Posterior vena cava (tissue), 2 donors: ENCODE results near the gene FAM24B. TPM values are rescaled to one million over a fixed set of nuclear protein-coding genes. Genes with fewer than 3 reads are reported as not detected.
"Not testable (repeated sequence)": the region's sequence is repeated elsewhere in the genome, so short reads cannot be mapped to it uniquely, and the experiment has no call there.

Experiments
- DNase-seq: peaks from one replicate; pipeline ENCODE4 v3.0.0-alpha.2; 2020; ENCODE audit warnings: low spot score
- intact Hi-C, 2 donors: fragments of 100-400 bp; cut with DNase I; formaldehyde crosslinking; loops; one replicate each; pipeline versions ENCODE4 v1.14.1 to v1.14.2; 2022 to 2023
- total RNA-seq, 2 donors: library from RNA; stranded (reverse); fragmentation: NEBNext Ultra II Directional; extraction: Animal tissue kit (Norgen Biotek cat#: 25700); gene quantifications; one replicate each; pipeline ENCODE4 v1.2.1, GENCODE V29; 2021
- donor health status: DM: yes; HTN: yes; CAD: no.
- donor health status: DM: yes; HTN: yes; CAD: no.

The FAM24B gene
- total RNA-seq, 2 donors from 2014 or later: 1.4 TPM

DNA sequence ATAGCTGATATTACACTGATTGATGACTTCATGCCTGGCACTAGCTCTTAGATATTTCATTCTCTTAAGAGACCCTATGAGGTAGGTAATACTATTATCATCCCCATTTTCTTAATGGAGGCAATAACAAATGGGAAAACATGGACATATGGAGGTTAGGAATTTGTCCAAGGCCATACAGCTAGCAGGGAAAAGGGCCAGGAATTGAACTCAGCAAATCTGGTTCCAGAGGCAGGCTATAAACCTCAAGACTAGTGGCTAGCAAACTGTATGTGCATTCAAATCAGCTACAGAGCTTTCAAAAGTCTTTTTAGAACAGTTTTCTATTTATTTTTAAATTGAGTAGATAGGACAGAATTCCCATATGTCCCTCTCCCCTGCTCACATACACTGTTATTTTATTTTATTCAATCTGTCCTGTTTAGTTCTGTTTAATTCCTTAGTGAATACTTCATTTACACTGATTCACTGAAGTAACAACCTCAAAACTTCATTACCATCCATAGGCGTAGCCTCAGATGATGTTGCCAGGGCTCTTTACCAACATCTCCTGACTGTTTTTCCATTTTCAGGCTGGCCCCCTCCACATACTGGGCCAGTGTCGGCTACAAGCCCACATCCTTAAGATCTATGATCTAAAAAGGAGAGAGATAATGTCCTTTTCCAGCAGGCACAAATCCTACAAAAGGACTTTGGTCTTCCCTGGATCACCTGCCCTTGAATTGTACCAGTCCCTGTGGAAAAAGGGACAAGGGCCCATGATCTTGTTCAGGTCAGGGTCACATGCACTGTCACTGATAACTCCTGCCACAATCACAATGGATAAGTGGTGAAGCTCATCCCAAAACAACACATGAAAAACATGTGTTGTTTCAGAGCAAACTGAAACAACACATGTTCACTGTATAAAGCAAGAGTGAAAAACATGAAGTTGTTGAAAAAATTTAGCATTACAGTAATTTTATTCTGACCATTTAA is 15.9 kb downstream of the FAM24B start:
- intact Hi-C loops: no loop called here
- DNase-seq: no peak

DNA sequence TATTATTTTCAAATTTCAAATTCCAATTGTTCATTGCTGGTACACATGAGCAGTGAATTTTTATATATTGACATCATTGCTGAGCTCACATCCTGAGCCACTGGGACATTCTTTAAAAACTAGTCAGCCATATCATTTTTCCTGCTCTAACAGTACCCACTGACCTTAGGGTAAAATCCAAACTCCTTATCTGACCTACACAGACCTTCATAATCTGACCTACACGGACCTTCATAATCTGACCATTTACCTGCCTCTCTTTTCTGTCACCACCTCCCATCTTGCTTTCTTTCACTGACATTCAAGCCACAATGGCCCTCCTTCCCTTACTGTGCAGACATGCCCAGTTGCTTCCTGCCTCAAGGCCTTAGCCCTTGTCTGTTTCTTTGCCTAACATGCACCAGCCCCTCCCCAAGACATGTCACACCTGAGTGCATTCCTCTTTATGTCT is 17.6 kb downstream of the FAM24B start:
- DNase-seq: no peak
- intact Hi-C loops: no loop called here

DNA sequence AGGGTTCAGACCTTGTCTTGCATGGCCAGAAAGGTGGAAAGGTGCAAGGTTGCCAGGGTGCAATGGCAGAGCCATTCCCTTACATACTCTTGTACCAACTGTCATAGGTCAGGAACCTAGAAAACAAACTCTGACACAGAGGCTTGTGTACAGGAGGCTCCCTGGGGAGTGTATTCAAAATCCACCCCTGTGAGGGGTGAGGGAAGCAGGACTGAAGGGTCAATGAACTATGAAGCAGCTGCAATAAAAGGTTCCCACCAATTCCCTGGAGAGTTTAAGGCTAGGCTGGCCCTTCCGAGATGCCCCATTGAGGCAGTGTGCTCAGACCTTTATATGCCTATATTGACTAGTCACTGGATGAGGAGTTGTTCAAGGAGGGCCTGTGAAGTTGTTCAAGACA is 19.9 kb downstream of the FAM24B start:
- intact Hi-C loops: no loop called here
- no peak for DNase-seq

DNA sequence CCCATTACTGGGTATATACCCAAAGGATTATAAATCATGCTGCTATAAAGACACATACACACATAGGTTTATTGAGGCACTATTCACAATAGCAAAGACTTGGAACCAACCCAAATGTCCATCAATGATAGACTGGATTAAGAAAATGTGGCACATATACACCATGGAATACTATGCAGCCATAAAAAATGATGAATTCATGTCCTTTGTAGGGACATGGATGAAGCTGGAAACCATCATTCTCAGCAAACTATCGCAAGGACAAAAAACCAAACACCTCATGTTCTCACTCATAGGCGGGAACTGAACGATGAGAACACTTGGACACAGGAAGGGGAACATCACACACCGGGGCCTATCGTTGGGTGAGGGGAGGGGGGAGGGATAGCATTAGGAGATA is 21.3 kb downstream of the FAM24B start:
- intact Hi-C loops: not testable (repeated sequence)

DNA sequence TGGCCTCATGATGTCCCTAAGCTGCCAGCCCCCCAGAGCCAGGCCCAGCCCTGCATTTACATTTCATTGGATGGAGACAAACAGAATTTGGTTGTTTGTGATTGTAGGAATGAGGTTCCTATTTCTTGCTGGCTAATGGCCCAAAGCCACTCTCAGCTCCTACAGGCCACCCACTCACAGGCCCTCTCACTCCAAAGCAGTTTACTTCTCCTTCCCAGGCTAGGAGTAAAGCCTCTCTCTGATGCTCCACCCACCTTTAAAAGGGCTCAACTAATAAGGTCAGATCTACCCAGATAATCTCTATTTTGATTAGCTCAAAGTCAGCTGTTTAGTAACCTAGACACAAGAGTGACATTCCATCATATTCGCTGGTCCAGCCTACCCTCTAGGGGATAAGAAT is 22.5 kb downstream of the FAM24B start:
- intact Hi-C loops: no loop called here
- DNase-seq: no peak

More for the DNA sequence above, 21.3 kb downstream of the FAM24B start:
- DNase-seq: not testable (repeated sequence)

DNA sequence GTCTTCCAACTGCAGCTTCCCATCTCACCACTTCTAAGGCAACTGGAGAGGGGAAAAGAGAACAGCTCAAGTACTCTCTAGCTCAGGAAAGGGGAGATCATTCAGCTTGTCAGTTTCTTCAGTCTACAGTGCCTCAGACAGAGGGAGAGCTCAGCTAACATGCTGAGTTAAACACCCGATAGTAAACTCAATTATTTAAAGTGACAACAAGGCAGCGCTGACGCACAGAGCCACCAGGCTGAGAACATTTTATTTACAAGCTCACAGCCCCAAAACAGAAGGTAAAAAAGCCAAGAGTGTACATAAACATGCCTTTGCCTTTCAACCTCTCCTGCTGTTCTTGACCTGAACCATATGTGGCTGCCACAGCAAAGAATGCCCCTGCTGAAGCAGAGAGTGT is 23.6 kb downstream of the FAM24B start:
- no peak for DNase-seq
- intact Hi-C loops: no loop called here

DNA sequence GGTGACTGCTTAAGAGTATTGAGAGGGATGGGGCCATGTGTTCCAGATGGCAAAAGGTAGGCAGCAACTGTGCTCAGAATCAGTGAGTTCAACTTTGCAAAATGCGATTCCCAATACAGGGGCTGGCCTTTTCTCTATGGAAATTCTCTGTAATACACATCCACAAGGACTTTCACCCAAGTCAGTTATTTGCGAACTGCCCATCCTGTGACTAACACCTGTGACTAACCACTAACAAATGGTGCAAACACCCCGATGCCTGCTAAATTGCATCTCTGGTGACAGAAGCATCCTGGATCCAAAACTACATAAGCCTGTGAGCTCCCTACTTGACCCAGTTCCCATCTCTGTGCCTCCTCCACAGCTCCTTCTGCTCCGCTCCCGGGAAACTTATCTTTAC is 24.7 kb downstream of the FAM24B start:
- DNase-seq: no peak
- intact Hi-C loops: no loop called here

DNA sequence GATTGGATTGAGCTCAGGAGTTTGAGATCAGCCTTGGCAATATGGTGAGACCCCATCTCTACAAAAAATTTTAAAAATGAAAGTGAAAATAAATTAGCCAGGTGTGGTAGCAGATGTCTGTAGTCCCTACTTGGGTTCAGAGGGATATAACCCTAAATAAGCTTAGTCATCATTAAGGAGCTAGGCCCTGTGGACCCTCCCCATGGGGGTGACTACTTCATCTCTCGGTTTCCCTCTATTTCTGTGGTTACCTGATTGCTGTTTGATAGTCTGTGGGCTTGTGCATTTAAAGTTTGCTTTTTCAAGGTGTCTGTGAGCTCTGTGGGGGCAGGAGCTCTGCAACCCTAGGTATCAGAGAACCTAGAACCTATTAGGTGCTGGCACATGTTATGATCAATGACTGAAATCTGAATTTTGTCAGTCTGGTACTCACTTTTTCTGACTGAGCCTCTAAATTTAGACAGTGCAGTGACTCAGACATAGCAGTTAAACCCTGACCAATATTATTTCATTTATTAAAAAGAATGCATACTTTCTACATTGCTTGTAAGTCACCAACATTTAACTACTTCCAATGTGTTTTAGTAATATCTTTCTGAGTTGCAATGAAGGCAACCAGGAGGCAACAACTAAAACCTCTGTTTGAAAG is 25.6 kb downstream of the FAM24B start:
- intact Hi-C loops: no loop called here
- no peak for DNase-seq

DNA sequence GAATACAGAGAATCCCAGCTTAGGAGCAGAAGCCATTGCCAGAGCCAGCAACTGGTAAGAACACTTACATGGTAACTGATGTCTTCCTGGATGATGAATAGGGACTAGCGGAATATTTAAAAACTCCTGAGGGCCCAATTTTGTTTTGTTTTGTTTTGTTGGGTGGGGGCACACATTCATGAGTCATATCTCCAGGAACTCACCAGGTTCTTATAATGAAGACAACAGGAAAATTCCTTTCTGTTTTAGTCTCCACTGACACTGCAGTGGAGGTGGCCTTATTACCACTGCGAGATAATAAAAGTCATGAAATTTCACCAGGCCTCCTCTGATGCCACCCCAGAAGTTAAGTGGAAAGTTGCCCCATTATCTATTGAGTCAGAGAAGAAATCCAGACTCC is 27.1 kb downstream of the FAM24B start:
- intact Hi-C loops: no loop called here
- no peak for DNase-seq

DNA sequence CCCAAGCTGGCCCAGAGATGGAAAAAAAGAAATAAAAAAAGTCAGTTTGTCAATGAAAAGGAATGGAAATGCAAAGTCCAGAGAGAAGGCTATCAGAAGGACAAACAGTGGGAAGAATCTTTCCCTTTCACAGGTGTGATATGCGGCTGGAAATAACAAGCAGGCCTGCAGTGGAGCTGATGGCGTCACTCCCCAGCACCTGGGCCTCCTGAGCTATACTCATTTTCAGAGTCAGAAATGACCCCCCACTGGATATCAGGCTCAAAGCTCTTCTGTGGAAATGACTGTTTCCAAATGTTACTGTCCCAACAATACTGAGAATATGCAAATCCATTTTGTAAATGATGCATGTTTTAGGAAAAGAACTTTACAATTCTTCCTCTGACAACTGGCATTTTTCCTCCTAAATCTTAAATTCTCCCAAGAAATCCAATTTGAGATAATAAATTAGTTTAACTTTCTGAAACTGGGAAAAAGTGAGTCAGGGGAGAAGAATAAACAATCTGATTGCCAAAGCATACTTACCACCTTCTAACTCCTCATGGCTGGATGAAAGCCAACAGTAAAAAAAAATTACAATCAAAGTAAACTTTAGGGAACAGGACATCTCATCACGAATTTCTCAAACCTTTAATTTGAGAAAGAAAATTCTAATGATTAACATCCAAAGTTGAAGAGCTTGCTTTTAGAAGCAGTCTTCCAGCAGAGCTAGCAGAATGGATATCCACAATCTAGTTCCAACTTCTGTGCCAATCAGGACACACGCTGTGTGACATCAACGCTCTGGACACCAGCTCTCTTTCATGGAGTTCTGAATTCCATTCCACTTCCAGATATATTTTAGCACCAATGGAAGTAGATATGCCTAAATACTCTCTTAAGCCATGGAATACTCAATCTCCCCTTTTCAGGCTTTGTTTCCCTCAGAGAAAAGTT is 28.4 kb downstream of the FAM24B start:
- DNase-seq: no peak
- intact Hi-C loops: loop anchor here in 1 of 2 donors (2.0 kb wide), 1 partner anchor 58 kb away; no protein-coding TSS in a partner anchor

DNA sequence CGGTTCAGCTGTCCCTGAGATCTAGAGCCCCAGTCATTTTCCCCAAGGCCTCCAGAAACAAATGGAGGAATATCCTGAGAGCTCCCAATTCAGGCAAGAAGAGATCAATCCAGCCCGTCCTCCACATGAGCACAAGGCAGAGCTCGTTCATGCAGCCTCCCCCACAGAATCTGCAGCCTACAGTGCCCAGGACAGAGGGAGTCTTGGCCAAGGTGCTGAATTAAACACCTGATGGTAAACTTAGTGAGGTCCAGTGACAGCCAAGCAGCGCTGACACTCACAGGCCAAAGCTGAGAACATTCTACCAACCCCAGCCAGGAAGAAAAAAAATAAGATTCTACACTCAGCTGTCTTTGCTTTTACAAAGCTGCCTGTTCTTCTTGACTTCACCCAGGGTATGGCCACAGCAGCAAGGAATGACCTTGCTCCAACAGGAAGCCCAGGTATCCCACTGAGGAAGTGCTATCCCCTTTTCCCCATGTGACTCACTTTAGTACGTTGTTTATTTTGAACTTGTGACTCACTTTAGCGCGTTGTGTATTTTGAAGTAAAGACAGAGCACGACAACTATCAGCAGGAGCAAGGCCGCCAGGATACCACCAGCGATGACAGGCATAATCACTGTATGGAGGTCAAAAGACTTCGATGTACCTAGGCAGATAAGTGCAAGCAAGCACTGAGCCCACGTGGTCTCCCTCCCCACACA is 29.3 kb downstream of the FAM24B start:
- intact Hi-C loops: loop anchor here in 1 of 2 donors (2.0 kb wide), 1 partner anchor 57 kb away; no protein-coding TSS in a partner anchor
- no peak for DNase-seq

DNA sequence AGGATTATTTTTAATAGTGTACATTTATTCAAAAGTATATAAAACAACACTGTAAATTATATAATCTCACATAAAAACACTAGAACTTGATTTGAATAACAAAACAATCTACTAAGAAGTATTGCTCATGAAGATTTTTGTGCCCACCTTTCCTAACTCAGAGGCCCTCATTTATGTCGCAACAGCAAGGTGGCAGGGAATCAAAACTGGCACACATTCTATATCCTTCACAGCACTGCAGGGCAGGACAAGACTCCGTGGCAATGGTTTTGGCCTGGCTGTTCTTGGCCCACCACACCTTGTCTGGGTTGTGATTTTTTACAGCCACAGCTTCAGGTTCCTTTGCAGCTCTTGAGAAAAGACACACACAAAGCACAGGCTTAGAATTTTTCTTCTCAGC is 30.3 kb downstream of the FAM24B start:
- intact Hi-C loops: no loop called here
- DNase-seq: no peak

DNA sequence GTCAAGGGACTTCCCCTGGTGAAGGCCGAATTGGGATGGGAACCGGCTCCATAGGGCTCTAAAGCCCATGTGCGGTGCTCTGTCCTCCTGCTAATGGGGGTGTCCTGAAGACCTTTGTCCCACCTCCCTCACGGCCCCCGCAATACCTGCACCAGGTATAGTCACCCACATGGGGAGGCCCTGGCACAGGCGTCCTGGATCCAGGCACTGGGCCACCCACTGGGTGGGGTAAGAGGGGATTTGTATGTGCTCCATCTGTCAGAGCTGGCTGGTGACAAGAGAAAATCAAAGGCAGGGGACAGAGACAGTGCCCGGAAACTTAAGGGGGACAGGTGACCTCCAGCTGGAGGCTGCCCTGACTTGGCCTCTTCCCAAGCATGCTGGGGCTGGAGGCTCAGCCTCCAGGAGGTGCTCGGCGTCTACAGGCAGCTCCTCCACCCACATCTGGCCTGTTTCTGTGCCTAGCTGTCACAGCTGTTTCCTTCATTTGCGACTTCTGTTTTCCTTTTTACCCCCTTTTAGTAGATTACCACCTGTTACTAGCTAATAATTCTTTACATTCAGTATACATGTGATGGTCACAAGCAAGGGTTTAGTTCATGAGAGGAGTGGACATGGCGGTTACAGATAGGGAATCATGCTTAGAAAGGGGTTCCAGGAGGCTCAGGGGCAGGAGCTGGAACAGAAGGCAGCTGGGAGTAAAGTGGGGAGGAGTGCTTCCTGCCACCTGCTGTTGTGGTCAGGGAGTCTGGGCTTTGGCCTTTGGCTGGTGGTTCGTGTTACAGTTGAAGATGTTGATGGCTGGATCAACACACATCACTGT is 31.4 kb downstream of the FAM24B start:
- DNase-seq: no peak
- intact Hi-C loops: no loop called here

DNA sequence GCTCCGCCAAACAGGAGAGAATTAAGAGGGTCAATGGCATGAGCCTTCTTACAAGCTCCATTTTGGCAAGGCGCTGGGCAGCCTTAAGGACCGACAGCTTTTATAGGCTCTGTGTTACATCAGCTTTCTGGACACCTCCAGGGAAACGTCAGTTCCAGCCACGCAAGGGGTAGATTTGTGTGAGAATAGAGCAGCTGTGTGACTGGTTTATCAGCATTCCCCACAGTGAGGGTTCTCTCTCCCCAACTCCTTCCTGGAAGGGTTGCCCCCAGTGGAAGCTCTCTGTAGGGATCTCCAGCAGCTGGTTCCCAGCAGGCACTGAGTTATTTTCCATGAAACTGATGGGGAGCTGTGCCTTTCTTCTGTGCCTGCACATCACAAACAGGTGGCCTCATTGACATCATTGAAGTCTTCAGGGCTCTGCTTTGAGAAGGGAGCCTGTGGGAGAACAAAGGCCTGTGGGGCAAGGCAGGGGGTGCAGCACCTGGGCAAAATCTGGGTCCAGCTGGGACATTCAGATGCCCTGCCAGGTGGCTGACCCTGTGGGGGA is 33.5 kb downstream of the FAM24B start, which contains the start of gene CUZD1:
Gene CUZD1 (minus strand): TSS at position 75 of the 550 bp plus-strand sequence. CDS start 14 bp downstream, at position 61.
- DNase-seq: no peak

DNA sequence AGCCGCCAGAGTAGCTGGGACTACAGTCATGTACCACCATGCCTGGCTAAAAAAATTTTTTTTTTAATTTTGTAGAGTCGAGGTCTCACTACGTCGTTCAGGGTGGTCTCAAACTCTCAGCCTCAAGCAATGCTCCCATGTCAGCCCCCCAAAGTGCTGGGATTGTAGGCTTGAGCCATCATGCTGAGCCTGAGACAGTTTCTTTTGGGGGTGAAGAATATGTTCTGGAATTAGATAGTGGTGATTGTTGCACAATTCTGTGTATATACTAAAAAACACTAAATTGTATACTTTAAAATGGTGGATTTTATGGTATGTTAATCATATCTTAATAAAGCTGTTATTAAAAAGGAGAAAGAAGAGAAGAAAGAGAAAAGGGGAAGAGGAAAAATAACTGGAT is 35.2 kb downstream of the FAM24B start:
- intact Hi-C loops: no loop called here
- no peak for DNase-seq

More for the DNA sequence above, 33.5 kb downstream of the FAM24B start, which contains the start of gene CUZD1:
- intact Hi-C loops: no loop called here

DNA sequence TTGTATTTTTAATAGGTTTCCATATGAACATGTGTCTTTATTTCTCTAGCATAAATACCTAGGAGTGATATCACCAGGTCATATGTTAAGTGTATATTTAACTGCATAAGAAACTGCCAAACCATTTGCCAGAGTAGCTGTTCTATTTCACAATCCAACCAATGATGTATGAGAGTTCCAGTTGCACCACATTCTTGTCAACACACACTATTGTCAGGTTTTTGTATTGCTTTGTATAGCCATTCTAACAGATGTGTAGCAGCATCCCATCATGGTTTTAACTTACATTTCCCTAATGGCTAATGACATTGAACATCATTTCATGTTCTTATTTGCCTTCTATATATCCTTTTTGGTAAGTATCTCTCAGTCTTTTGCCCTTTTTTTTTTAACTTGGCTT is 37.8 kb downstream of the FAM24B start:
- intact Hi-C loops: no loop called here
- no peak for DNase-seq

DNA sequence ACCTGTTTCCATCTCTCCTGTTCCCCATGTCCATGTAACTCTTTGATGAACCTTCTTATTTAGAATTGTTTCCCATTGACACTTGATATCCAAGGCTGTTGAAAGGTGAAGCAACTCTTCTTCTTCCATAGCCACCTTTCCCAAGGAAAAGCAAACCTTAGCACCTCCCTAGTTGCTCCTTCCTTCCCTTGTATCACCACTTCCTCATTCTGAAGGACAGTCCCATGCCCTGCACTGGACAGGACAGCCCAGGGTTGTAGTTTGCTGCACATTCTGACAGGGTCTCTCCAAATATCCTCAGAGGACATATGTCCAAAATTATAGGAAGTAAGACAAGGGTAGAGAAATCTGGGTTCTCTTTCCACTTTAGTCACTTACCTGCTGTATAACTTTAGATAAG is 39.9 kb downstream of the FAM24B start:
- intact Hi-C loops: no loop called here
- no peak for DNase-seq
